HEK293 (cell line): Measurements from ENCODE around the gene HMGN4.
A peak's percentile ranks its signal among the peaks of the same experiment; 100 is the strongest.

ENCODE experiments used
- AEBP2 ChIP-seq: fragments of 450-650 bp; formaldehyde crosslinking; IDR thresholded peaks from 2 replicates; pipeline ENCODE4 v1.5.1; 2016; ENCODE audit warnings: missing biosample characterization, missing genetic modification characterization, borderline replicate concordance
- GLIS2 ChIP-seq: fragments of 450-650 bp; formaldehyde crosslinking; IDR thresholded peaks from 2 replicates; pipeline ENCODE4 v1.5.1; 2016; ENCODE audit warnings: missing biosample characterization, missing genetic modification characterization
- KLF1 ChIP-seq: fragments of 450-650 bp; formaldehyde crosslinking; IDR thresholded peaks from 2 replicates; pipeline ENCODE4 v1.5.1; 2016; ENCODE audit warnings: missing biosample characterization, missing genetic modification characterization
- KLF10 ChIP-seq: fragments of 450-650 bp; IDR thresholded peaks from 2 replicates; pipeline ENCODE4 v1.5.1; 2018; ENCODE audit warnings: missing biosample characterization, mild to moderate bottlenecking, missing genetic modification characterization
- OVOL3 ChIP-seq: fragments of 450-650 bp; formaldehyde crosslinking; IDR thresholded peaks from 2 replicates; pipeline ENCODE4 v1.5.1; 2016; ENCODE audit warnings: missing biosample characterization, missing genetic modification characterization
- PRDM4 ChIP-seq: fragments of 450-650 bp; formaldehyde crosslinking; IDR thresholded peaks from 2 replicates; pipeline ENCODE4 v1.5.1; 2017; ENCODE audit warnings: missing biosample characterization, missing genetic modification characterization
- TRIM28 ChIP-seq: IDR thresholded peaks from 2 replicates; pipeline ENCODE4 v1.6.1; 2011; ENCODE audit warnings: low read length, control low read depth, borderline replicate concordance
- ZBTB21 ChIP-seq: fragments of 450-650 bp; formaldehyde crosslinking; IDR thresholded peaks from 2 replicates; pipeline ENCODE4 v1.5.1; 2017; ENCODE audit warnings: missing biosample characterization, missing genetic modification characterization
- ZBTB26 ChIP-seq: fragments of 450-650 bp; formaldehyde crosslinking; optimal IDR thresholded peaks from 2 replicates; pipeline ENCODE3; 2016; ENCODE audit warnings: missing biosample characterization, mild to moderate bottlenecking, missing genetic modification characterization
- ZBTB48 ChIP-seq: fragments of 450-650 bp; formaldehyde crosslinking; IDR thresholded peaks from 2 replicates; pipeline ENCODE4 v1.5.1; 2016; ENCODE audit warnings: missing biosample characterization, missing genetic modification characterization
- ZFP41 ChIP-seq: fragments of 450-650 bp; formaldehyde crosslinking; IDR thresholded peaks from 2 replicates; pipeline ENCODE4 v1.5.1; 2016; ENCODE audit warnings: missing biosample characterization, missing genetic modification characterization, borderline replicate concordance
- ZNF146 ChIP-seq: fragments of 450-650 bp; formaldehyde crosslinking; IDR thresholded peaks from 2 replicates; pipeline ENCODE4 v1.5.1; 2016; ENCODE audit warnings: missing biosample characterization, missing genetic modification characterization
- ZNF16 ChIP-seq: fragments of 450-650 bp; formaldehyde crosslinking; IDR thresholded peaks from 2 replicates; pipeline ENCODE4 v1.5.1; 2016; ENCODE audit warnings: low read depth, missing biosample characterization, missing genetic modification characterization
- ZNF214 ChIP-seq: fragments of 450-650 bp; formaldehyde crosslinking; IDR thresholded peaks from 2 replicates; pipeline ENCODE4 v1.5.1; 2017; ENCODE audit warnings: missing biosample characterization, mild to moderate bottlenecking, missing genetic modification characterization, borderline replicate concordance
- ZNF221 ChIP-seq: fragments of 450-650 bp; formaldehyde crosslinking; IDR thresholded peaks from 2 replicates; pipeline ENCODE4 v1.5.1; 2017; ENCODE audit warnings: missing biosample characterization, missing genetic modification characterization, borderline replicate concordance
- ZNF248 ChIP-seq: fragments of 450-650 bp; formaldehyde crosslinking; IDR thresholded peaks from 2 replicates; pipeline ENCODE4 v1.5.1; 2017; ENCODE audit warnings: missing biosample characterization, missing genetic modification characterization
- ZNF26 ChIP-seq: fragments of 450-650 bp; formaldehyde crosslinking; IDR thresholded peaks from 2 replicates; pipeline ENCODE4 v1.5.1; 2016; ENCODE audit warnings: missing biosample characterization, missing genetic modification characterization
- ZNF266 ChIP-seq: fragments of 450-650 bp; formaldehyde crosslinking; IDR thresholded peaks from 2 replicates; pipeline ENCODE4 v1.5.1; 2016; ENCODE audit warnings: missing biosample characterization, missing genetic modification characterization, low read depth
- ZNF391 ChIP-seq: fragments of 450-650 bp; formaldehyde crosslinking; IDR thresholded peaks from 2 replicates; pipeline ENCODE4 v1.5.1; 2016; ENCODE audit warnings: low read depth, missing biosample characterization, missing genetic modification characterization, borderline replicate concordance
- ZNF394 ChIP-seq: fragments of 450-650 bp; formaldehyde crosslinking; IDR thresholded peaks from 2 replicates; pipeline ENCODE4 v1.5.1; 2016; ENCODE audit warnings: missing biosample characterization, missing genetic modification characterization, mild to moderate bottlenecking, moderate library complexity, borderline replicate concordance
- ZNF48 ChIP-seq: fragments of 450-650 bp; formaldehyde crosslinking; IDR thresholded peaks from 2 replicates; pipeline ENCODE4 v1.5.1; 2016; ENCODE audit warnings: missing biosample characterization, missing genetic modification characterization
- ZNF571 ChIP-seq: fragments of 450-650 bp; formaldehyde crosslinking; IDR thresholded peaks from 2 replicates; pipeline ENCODE4 v1.5.0; 2017; ENCODE audit warnings: missing biosample characterization, missing genetic modification characterization
- ZNF596 ChIP-seq: fragments of 450-650 bp; IDR thresholded peaks from 2 replicates; pipeline ENCODE4 v1.5.0; 2018; ENCODE audit warnings: missing biosample characterization, mild to moderate bottlenecking, missing genetic modification characterization, moderate library complexity
- ZNF621 ChIP-seq: fragments of 450-650 bp; formaldehyde crosslinking; IDR thresholded peaks from 2 replicates; pipeline ENCODE4 v1.5.1; 2017; ENCODE audit warnings: missing biosample characterization, missing genetic modification characterization
- ZNF629 ChIP-seq: fragments of 450-650 bp; formaldehyde crosslinking; IDR thresholded peaks from 2 replicates; pipeline ENCODE4 v1.5.1; 2017; ENCODE audit warnings: missing biosample characterization, missing genetic modification characterization
- ZNF645 ChIP-seq: fragments of 450-650 bp; formaldehyde crosslinking; IDR thresholded peaks from 2 replicates; pipeline ENCODE4; 2016; ENCODE audit warnings: missing biosample characterization, missing genetic modification characterization
- ZNF664 ChIP-seq: fragments of 450-650 bp; formaldehyde crosslinking; IDR thresholded peaks from 2 replicates; pipeline ENCODE4 v1.5.1; 2016; ENCODE audit warnings: missing biosample characterization, missing genetic modification characterization
- ZNF791 ChIP-seq: fragments of 450-650 bp; formaldehyde crosslinking; IDR thresholded peaks from 2 replicates; pipeline ENCODE4 v1.5.1; 2016; ENCODE audit warnings: missing biosample characterization, missing genetic modification characterization
- ZNF830 ChIP-seq: fragments of 450-650 bp; IDR thresholded peaks from 2 replicates; pipeline ENCODE4 v1.5.0; 2018; ENCODE audit warnings: missing biosample characterization, missing genetic modification characterization, low read depth, mild to moderate bottlenecking, moderate library complexity
- ZNF837 ChIP-seq: fragments of 450-650 bp; formaldehyde crosslinking; IDR thresholded peaks from 2 replicates; pipeline ENCODE4 v1.5.1; 2016; ENCODE audit warnings: missing biosample characterization, missing genetic modification characterization
- ZSCAN18 ChIP-seq: fragments of 450-650 bp; formaldehyde crosslinking; IDR thresholded peaks from 2 replicates; pipeline ENCODE4 v1.5.1; 2016; ENCODE audit warnings: missing biosample characterization, missing genetic modification characterization

HMGN4 gene

GRCh38 chr6:26537160-26537845 lies 863 bp upstream of the HMGN4 start (continued):
- TF ChIP-seq ZNF146 (0 out of 2 replicates have a peak, but pooled peaks have one; percentile 30), ZNF571 (no peak), ZBTB26 (tag by site-specific recombination) (peak; percentile 77), OVOL3 (0 out of 2 replicates have a peak, but pooled peaks have one; percentile 26), ZNF248 (no peak), ZNF266 (tag by site-specific recombination) (no peak), AEBP2 (tag by site-specific recombination) (no peak), GLIS2 (tag by site-specific recombination) (0 out of 2 replicates have a peak, but pooled peaks have one; percentile 19), ZNF596 (peak; percentile 45; the same call in 1 of the 2 replicates), PRDM4 (tag by site-specific recombination) (no peak), ZNF629 (tag by site-specific recombination) (peak; percentile 95), ZNF394 (tag by site-specific recombination) (peak; percentile 60; the same call in 1 of the 2 replicates), KLF1 (peak; percentile 51), ZNF645 (no peak), ZFP41 (no peak), ZNF791 (tag by site-specific recombination) (no peak), ZNF214 (tag by site-specific recombination) (no peak), ZBTB48 (tag by site-specific recombination) (peak; percentile 44; the same call in 1 of the 2 replicates), ZSCAN18 (tag by site-specific recombination) (no peak), ZNF16 (tag by site-specific recombination) (no peak), ZNF391 (peak; percentile 95; the same call in 1 of the 2 replicates), KLF10 (tag by site-specific recombination) (peak; percentile 75), ZNF837 (tag by site-specific recombination) (no peak), ZBTB21 (tag by site-specific recombination) (peak; percentile 76), ZNF48 (tag by site-specific recombination) (no peak), ZNF221 (tag by site-specific recombination) (peak; percentile 97; the same call in 1 of the 2 replicates), ZNF830 (tag by site-specific recombination) (no peak), ZNF621 (tag by site-specific recombination) (no peak), ZNF664 (tag by site-specific recombination) (peak; percentile 47; the same call in 1 of the 2 replicates), TRIM28 (no peak; the same call in 1 of the 2 replicates), ZNF26 (tag by site-specific recombination) (no peak)
